ENCODE measurements around the gene OPTC.

DNA sequence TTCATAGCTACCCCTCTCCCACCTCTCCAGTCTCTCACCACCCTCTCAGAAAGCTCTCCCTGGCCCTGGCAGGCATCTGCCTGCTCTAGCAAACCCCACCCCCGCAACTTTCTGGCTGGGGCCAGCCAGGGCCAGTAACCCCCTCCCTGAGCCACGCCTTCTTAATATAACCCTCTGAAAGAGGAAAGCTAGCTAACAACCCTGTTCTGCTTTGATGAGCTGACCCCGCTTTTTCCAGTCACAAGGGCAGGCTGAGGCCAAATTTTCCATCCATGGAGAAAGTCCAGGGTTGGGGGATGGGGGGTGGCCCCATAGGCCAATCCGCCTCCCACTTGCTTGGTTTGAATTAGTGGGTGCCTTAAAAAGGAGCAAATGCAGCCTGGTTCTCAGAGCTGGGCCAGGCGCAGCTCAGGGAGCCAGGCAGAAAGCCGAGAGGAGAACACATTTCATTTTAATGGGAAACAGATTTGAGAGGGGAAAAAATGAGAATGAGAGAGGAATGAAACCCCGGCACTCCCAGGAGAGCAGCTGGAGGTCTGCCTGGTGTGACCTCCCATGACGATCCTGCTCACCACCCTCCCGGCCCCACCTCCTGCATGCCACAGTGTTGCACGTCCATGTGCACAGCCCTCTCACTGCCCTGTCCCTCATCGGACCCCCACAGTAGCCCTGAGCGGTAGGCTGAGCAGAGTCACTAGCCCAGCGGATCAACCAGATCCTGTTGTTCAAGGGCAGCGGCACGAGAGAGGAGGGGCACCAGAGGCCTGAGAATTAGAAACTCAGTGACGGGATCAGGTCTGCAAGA is 62.3 kb downstream of the OPTC start:
- TF ChIP-seq, protein P1, sequence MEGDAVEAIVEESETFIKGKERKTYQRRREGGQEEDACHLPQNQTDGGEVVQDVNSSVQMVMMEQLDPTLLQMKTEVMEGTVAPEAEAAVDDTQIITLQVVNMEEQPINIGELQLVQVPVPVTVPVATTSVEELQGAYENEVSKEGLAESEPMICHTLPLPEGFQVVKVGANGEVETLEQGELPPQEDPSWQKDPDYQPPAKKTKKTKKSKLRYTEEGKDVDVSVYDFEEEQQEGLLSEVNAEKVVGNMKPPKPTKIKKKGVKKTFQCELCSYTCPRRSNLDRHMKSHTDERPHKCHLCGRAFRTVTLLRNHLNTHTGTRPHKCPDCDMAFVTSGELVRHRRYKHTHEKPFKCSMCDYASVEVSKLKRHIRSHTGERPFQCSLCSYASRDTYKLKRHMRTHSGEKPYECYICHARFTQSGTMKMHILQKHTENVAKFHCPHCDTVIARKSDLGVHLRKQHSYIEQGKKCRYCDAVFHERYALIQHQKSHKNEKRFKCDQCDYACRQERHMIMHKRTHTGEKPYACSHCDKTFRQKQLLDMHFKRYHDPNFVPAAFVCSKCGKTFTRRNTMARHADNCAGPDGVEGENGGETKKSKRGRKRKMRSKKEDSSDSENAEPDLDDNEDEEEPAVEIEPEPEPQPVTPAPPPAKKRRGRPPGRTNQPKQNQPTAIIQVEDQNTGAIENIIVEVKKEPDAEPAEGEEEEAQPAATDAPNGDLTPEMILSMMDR (IDR thresholded peaks at IDR 0.05), result no peak
- no peak for TF ChIP-seq POLR2A (IDR thresholded peaks at IDR 0.05)
